Right cardiac atrium (tissue), 5 donors: ENCODE measurements around the gene LMNTD2. TPM values are rescaled to one million over a fixed set of nuclear protein-coding genes. Genes with fewer than 3 reads are reported as not detected.

Source experiments
- microRNA-seq, 2 donors: library from miRNA; unstranded; fragments of <30 nt; microRNA quantifications; one replicate each; pipeline ENCODE4 v1.2.0, GENCODE V29; 2020 to 2021
- polyA plus RNA-seq: library from polyadenylated mRNA; stranded (reverse); fragments of 200-250 nt; gene quantifications from one replicate; pipeline ENCODE4 v1.2.3, GENCODE V29; 2013
- total RNA-seq, 4 donors: library from RNA; stranded (reverse); fragmentation: NEBNext Ultra II Directional; extraction: Animal tissue kit (Norgen Biotek cat#: 25700); gene quantifications; one replicate each; pipeline ENCODE4 v1.2.1, GENCODE V29; 2021
- donor health status: healthy with polysubstance abuse.
- donor health status: DM: no; HTN: yes; CAD: no.
- donor health status: DM: no; HTN: no; CAD: no.
- donor health status: DM: no; HTN: yes; CAD: no; lungs with severe emphysema.
- donor health status: DM: yes; HTN: yes; CAD: no.

LMNTD2 gene
- total and polyA plus RNA-seq, 5 donors = 0.50 to 1.4 (median 0.66) TPM

Small RNAs within 50 kb of the gene (microRNA-seq; reads per million reads assigned to microRNA genes)
- gene MIR210 = 412 to 509 reads per million in 2 donors

Other genes starting within 250 kb of the LMNTD2 start
- 100 to 1,000 TPM in 3 of 4 donors, 10 to 100 TPM in 1; 85.0 to 169 (median 116) TPM for gene IFITM1, start 246.7 kb downstream of the LMNTD2 start, total RNA-seq
- 235 TPM for gene IFITM1, start 246.7 kb downstream of the LMNTD2 start, polyA plus RNA-seq
- gene IFITM3, start 239.9 kb downstream of the LMNTD2 start, total RNA-seq = 100 to 1,000 TPM; 263 to 569 (median 519) TPM
- 749 TPM for gene IFITM3, start 239.9 kb downstream of the LMNTD2 start, polyA plus RNA-seq
- 1 to 10 TPM; 1.0 to 1.6 (median 1.3) TPM for gene B4GALNT4, start 191.2 kb downstream of the LMNTD2 start, total RNA-seq
- gene B4GALNT4, start 191.2 kb downstream of the LMNTD2 start, polyA plus RNA-seq = 2.5 TPM
- under 1 TPM; 0.26 to 0.88 (median 0.63) TPM for gene PKP3, start 166.5 kb downstream of the LMNTD2 start, total RNA-seq
- gene PKP3, start 166.5 kb downstream of the LMNTD2 start, polyA plus RNA-seq = 0.36 TPM
- gene SIGIRR, start 145.7 kb downstream of the LMNTD2 start, total RNA-seq = 10 to 100 TPM; 28.6 to 42.4 (median 35.1) TPM
- 61.8 TPM for gene SIGIRR, start 145.7 kb downstream of the LMNTD2 start, polyA plus RNA-seq
- gene ANO9, start 118.7 kb downstream of the LMNTD2 start, total RNA-seq = under 1 TPM; 0.14 to 0.46 (median 0.20) TPM
- 0.20 TPM for gene ANO9, start 118.7 kb downstream of the LMNTD2 start, polyA plus RNA-seq
- 10 to 100 TPM; 30.2 to 33.3 (median 30.9) TPM for gene PTDSS2, start 110.5 kb downstream of the LMNTD2 start, total RNA-seq
- gene PTDSS2, start 110.5 kb downstream of the LMNTD2 start, polyA plus RNA-seq = 30.7 TPM
- gene RNH1, start 53.5 kb downstream of the LMNTD2 start, total RNA-seq = 100 to 1,000 TPM; 188 to 203 (median 195) TPM
- gene RNH1, start 53.5 kb downstream of the LMNTD2 start, polyA plus RNA-seq = 162 TPM
- 10 to 100 TPM; 45.7 to 60.4 (median 49.3) TPM for gene HRAS, start 25.2 kb downstream of the LMNTD2 start, total RNA-seq
- 64.4 TPM for gene HRAS, start 25.2 kb downstream of the LMNTD2 start, polyA plus RNA-seq
- gene LRRC56, start 23.2 kb downstream of the LMNTD2 start, total RNA-seq = under 1 TPM; 0.36 to 0.59 (median 0.43) TPM
- 0.48 TPM for gene LRRC56, start 23.2 kb downstream of the LMNTD2 start, polyA plus RNA-seq
- gene RASSF7, start 232 bp upstream of the LMNTD2 start, total RNA-seq = 1 to 10 TPM; 2.5 to 6.3 (median 3.5) TPM
- gene RASSF7, start 232 bp upstream of the LMNTD2 start, polyA plus RNA-seq = 5.3 TPM
- 10 to 100 TPM; 18.2 to 20.8 (median 20.1) TPM for gene PHRF1, start 15.7 kb upstream of the LMNTD2 start, total RNA-seq
- gene PHRF1, start 15.7 kb upstream of the LMNTD2 start, polyA plus RNA-seq = 17.0 TPM
- 10 to 100 TPM in 3 of 4 donors, 1 to 10 TPM in 1; 9.4 to 19.2 (median 13.5) TPM for gene IRF7, start 55.2 kb upstream of the LMNTD2 start, total RNA-seq
- gene IRF7, start 55.2 kb upstream of the LMNTD2 start, polyA plus RNA-seq = 14.8 TPM
- not detected for gene CDHR5, start 64.2 kb upstream of the LMNTD2 start, total RNA-seq
- 0.02 TPM for gene CDHR5, start 64.2 kb upstream of the LMNTD2 start, polyA plus RNA-seq
- 1 to 10 TPM in 2 of 4 donors, under 1 TPM in 1, not detected in 1; 0.79 to 1.2 (median 1.1) TPM for gene SCT, start 66.4 kb upstream of the LMNTD2 start, total RNA-seq
- not detected for gene SCT, start 66.4 kb upstream of the LMNTD2 start, polyA plus RNA-seq
- gene DRD4, start 76.5 kb upstream of the LMNTD2 start, total RNA-seq = 1 to 10 TPM in 1 of 4 donors, under 1 TPM in 2, not detected in 1; 0.26 to 1.0 (median 0.29) TPM
- 0.14 TPM for gene DRD4, start 76.5 kb upstream of the LMNTD2 start, polyA plus RNA-seq
- gene DEAF1, start 134.5 kb upstream of the LMNTD2 start, total RNA-seq = 10 to 100 TPM; 18.2 to 25.2 (median 22.6) TPM
- 17.5 TPM for gene DEAF1, start 134.5 kb upstream of the LMNTD2 start, polyA plus RNA-seq
- 10 to 100 TPM; 12.6 to 16.4 (median 14.3) TPM for gene TMEM80, start 135.1 kb upstream of the LMNTD2 start, total RNA-seq
- gene TMEM80, start 135.1 kb upstream of the LMNTD2 start, polyA plus RNA-seq = 17.6 TPM
- gene EPS8L2, start 145.5 kb upstream of the LMNTD2 start, total RNA-seq = 1 to 10 TPM; 5.5 to 8.2 (median 6.3) TPM
- 3.1 TPM for gene EPS8L2, start 145.5 kb upstream of the LMNTD2 start, polyA plus RNA-seq
- gene TALDO1, start 186.7 kb upstream of the LMNTD2 start, total RNA-seq = 10 to 100 TPM; 84.7 to 99.9 (median 94.9) TPM
- gene TALDO1, start 186.7 kb upstream of the LMNTD2 start, polyA plus RNA-seq = 82.3 TPM
- 10 to 100 TPM; 30.0 to 34.5 (median 30.8) TPM for gene GATD1, start 216.7 kb upstream of the LMNTD2 start, total RNA-seq
- 26.7 TPM for gene GATD1, start 216.7 kb upstream of the LMNTD2 start, polyA plus RNA-seq
- gene CEND1, start 229.4 kb upstream of the LMNTD2 start, total RNA-seq = under 1 TPM in 3 of 4 donors, not detected in 1; 0.15 to 0.37 (median 0.28) TPM
- 0.59 TPM for gene CEND1, start 229.4 kb upstream of the LMNTD2 start, polyA plus RNA-seq
- gene SLC25A22, start 237.5 kb upstream of the LMNTD2 start, total RNA-seq = 1 to 10 TPM; 3.8 to 9.0 (median 6.5) TPM
- gene SLC25A22, start 237.5 kb upstream of the LMNTD2 start, polyA plus RNA-seq = 4.1 TPM
- gene PIDD1, start 244.5 kb upstream of the LMNTD2 start, total RNA-seq = 1 to 10 TPM; 5.6 to 9.6 (median 8.9) TPM
- gene PIDD1, start 244.5 kb upstream of the LMNTD2 start, polyA plus RNA-seq = 10.4 TPM
- gene RPLP2, start 249.2 kb upstream of the LMNTD2 start, total RNA-seq = 1,000 to 10,000 TPM in 3 of 4 donors, 100 to 1,000 TPM in 1; 949 to 1,291 (median 1,094) TPM
- 859 TPM for gene RPLP2, start 249.2 kb upstream of the LMNTD2 start, polyA plus RNA-seq